COLO829 (cell line): ENCODE measurements around the gene ATF3.
"Not testable (repeated sequence)": the region's sequence is repeated elsewhere in the genome, so short reads cannot be mapped to it uniquely, and the experiment has no call there.

ENCODE experiments used
- DNase-seq: peaks from one replicate; pipeline ENCODE4 v3.0.0; 2012; ENCODE audit warnings: low spot score

The ATF3 gene

DNA sequence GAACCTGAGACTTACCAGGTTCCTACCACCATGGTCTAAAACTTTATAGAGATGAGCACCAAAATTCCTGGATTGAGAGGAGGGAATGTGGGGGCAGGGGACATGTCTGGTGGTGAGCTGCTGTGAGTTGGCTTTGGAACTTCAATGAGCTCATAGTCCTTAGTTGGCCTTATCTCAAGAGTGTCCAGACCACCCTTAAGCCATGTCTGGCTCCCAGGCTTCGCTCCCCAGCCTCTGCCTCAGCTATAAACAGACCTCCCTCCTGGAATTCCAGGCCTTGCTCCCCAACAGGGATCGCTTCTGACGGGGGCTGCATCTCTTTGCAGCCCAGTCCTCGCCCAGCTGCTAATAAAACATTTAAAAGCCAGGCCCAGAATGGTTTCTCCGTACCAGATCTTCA is 19.5 kb downstream of the ATF3 start:
- no peak for DNase-seq

DNA sequence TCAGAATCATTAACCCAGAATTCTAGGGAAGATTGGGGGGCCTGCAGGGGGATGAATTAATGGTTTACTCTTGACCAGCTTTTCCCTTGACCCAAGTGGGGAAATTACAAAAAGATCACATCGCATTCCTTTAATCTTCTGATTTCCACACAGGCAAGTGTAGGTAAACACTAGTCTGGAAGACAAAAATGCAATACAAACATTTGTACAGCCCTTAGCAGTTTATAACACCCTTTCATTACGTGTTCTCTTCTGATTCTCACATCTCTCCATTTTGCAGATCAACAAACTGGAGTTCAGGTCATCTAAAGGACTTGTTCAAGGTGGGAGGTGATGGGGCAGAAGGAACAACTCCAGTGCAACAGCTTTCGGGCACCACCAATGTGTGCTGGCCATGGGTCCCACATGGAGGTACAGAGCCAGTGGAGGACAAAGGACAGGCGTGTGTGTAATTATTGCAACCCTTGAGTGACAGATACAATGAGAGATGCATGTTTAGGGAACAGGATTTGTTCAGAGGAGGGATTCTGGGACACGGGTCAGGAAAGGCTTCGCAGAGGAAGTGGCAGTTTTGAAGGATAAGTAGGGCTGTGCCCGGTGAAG is 20.4 kb downstream of the ATF3 start:
- DNase-seq, result no peak

DNA sequence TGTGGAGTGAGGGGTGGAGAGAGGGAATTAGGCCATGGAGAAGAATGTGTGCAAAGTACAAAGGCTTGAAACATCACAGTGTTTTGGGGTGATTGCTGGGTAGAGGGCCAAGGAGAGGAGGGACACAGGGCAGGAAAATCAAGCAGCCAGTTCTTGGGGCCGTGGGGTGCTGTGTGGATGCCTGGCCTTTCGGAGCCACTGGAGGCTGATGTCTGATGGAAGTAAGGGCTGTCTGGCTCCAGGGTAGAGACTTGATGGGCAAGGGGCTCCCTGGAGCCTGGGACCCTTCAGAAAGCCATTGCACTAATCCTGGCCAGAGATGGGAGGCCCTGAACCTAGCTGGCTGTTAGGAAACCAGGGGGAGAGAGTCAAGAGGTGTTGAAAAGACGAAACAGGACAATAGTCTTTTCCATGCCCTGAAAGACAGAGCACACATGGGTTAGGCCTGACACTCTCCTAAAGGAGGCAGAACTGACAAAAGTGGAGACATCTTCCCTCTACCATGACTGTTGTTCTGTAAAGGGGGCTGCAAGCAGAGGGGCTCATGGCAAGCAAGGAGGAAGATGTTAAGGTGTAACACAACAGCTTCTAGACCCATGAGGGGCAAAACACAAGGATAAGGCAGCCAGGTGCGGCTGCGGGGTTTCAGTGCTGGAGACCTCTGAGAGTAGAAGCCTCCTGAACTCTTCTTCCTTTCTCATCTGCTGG is 21.0 kb downstream of the ATF3 start:
- no peak for DNase-seq

DNA sequence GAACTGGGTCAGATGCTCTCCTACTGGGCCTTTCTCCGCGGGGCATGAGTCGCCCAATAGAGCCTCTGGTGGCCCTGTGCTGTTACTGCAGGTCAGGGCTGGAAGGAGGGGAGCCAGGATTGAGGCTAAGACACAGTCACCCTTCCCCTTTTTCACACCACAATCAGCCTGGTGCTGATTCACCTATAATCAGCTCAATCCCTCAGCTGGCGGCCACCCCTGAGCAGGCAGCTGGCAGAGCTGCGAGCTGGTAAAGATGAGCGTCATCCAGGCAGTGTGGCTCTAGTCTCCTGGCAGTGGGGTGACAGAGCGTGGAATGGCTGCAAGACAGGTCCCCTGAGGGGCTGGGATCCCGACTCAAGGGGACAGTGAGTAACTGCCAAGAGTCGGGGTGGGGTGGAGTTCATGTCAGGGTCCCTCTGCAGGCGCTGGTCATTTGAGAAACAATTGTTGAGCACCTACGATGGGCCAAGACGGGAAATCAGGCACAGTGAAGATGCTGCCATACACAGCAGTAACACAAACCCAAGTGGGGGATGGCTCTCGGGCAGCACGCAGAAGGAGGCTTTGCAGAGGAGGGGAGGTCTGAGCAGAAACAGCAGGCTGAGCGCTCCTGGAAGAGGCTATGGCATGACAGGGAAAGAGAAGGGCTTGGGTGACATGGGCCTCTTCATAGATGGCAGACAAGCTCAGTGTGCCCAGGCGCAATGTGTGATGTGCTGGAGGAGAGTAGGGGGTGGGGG is 21.8 kb downstream of the ATF3 start:
- DNase-seq, result peak; percentile 66

GRCh38 chr1:212633161-212633560 is 24.6 kb downstream of the ATF3 start:
- DNase-seq, result no peak

DNA sequence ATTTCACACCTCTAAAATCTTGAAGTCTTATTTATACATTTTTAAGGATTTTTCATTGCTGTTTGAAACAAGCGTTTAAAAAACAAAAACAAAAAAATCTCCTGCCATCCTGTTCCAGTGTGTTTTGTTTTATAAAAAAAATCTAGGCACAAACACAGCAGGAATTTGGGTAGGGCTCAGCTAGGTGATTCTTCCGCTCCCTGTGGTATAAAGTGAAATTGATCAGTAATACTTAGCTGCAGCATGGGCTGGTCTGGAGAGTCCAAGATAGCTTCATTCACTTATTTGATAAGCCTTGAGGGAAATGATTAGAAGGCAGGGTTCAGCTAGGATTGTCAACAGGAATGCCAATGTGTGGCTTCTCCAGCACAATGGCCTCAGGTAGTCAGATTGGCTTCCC is 25.7 kb downstream of the ATF3 start:
- no peak for DNase-seq

DNA sequence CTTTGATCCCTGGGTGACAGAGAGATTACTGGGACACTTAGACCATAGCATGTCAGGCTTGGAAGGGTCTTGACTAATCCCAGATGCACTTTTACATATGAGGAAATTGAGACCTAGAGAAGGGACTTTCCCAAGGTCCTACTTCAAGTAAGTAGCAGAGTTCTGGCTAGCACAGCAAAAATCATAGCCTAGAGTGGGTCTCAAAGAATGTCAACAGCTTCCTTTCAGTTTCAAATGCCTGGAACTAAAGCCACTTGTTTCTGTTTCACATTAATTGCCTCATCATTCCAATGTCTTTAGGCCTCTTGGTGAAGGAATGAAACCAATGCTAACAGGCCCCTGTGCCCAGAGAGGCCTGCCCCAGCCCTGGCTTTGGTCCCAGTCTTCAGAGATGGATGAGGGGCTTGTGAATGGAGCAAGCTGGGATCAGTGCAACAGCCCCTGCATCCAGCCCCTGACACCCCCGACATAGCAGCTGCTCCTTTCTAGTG is 26.6 kb downstream of the ATF3 start:
- no peak for DNase-seq

DNA sequence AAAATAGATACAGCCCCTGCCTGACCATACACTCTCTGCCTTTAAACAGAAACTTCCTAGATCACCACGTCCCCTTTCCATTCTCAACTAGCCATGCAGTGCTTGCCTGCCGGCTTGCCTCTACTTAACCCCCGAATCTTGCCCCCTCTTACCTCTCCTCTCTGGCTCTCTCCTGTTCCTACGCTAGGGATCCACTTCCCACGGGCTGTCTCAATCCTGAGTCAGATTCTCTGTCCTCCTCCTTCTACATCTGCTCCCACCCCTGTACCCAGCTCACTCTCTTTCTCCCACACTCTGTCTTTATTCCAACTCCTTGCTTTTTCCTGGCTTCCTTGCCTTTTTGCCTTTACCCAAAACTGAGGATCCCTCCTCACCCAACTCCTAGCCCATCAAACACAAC is 29.3 kb downstream of the ATF3 start:
- DNase-seq, result no peak

GRCh38 chr1:212638492-212639151 is 30.1 kb downstream of the ATF3 start:
- no peak for DNase-seq

DNA sequence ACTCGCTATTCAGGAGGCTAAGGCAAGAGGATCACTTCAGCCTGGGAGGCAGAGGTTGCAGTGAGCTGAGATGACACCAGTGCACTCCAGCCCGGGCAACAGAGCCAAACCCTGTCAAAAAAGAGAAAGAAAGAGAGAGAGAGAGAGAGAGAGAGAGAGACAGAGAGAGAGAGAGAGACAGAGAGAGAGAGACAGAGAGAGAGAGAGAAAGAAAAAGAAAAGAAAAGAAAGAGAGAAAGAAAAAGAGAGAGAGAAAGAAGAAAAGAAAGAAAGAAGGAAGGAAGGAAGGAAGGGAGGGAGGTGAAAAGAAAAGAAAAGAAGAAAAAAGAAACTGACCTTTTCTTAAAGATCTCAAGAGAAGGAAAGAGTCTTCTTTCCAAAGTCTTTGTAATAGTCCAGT is 31.0 kb downstream of the ATF3 start:
- DNase-seq, result not testable (repeated sequence)

GRCh38 chr1:212640223-212640878 is 31.8 kb downstream of the ATF3 start:
- no peak for DNase-seq

- no peak for DNase-seq
These were observed 33.4 kb downstream of the ATF3 start for GRCh38 chr1:212641956-212642355.

DNA sequence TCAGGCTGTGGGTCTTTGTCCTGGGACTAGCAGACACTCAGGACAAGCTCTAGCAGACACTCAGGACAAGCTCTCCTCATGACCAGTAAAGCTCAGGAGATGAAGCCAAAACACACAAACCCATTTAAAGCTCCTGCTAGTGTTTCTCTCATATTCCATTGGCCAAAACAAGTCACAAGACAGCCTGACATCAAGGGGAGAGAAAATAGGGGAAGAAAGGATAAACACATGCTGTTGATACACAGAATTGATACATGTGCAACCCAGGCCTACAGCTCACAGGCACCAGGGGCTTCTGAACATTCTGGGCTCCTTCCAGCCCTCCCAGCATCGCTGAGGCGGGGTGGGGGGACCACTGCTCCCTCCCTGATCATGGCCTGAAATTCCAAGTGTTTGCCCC is 35.3 kb downstream of the ATF3 start:
- DNase-seq, result no peak

DNA sequence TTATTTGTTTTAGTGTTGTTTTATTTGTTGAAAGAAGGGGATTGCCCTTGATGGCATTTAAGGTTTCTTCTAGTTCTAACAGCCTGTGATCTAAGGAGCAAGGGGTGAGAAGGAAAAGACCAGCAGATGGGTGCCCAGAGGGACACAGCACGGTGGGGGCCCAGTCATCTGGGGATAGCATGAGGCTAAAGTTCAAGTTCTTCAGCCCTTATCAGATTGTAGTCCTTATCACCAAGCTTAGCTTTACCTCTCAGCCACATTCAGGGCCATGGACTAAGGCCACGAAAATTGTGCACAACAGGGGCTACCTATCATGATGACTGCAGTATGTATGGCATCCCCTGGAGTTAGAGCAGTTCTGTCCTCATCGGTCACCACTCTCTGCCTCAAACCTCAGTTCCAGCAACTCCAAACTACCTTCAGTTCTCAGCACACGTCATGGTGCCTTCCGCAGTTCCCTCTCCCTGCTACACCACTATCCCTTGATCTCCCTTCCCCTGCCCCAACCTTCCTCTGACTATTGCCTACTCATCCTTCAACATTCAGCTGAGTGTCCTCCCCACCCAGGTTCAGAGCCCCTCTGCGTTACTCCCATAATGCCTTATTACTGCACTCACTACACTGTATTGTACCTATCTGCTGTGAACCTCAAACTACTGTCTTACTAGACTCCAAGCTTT is 36.4 kb downstream of the ATF3 start:
- DNase-seq, result no peak

DNA sequence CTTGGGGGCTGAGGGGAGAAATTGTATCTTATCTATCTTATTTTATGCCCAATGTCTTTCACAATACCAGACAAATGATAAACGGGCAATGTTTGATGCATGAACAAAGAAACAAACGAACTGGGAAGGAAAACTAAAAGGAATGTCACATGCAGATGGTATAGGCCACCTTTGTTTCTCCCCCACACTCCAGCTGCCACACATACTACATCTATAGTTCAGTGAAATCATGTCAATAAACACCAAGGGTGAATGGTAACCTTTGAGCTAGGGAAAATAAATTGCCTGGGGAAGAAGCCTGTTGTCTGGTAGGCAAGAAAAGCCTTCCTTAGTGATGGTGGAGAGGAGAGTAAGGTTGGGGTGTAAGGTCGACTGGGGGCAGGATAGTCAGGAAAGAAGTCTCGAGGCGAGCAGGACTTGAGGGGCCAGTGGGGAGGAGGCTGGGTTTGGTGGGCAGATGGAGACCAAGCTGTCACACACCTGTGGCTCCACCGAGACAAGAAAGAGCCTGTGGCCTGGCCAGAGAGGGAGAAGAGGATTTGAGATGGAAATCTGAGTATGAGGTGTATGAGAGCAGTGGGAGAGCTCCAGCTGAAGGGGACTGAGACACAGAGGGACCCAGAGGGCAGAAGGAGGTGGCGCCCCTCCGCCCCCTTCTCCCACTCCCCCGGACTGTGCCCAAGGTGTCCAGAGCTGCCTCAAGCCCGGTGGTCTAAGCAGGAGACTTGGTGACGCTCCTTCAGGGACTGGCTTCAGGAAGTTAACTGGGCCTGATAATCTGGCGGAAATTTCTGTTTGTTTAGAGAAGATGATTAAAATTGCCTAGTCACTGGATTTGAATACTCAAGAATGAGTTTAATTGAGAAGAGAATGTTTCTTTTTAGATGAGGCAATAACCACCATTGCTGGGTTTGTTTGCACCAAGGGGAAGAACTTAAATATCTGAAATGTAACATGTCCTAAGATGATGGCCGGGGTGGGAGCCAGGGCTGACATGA is 37.3 kb downstream of the ATF3 start:
- DNase-seq, result peak; percentile 28

DNA sequence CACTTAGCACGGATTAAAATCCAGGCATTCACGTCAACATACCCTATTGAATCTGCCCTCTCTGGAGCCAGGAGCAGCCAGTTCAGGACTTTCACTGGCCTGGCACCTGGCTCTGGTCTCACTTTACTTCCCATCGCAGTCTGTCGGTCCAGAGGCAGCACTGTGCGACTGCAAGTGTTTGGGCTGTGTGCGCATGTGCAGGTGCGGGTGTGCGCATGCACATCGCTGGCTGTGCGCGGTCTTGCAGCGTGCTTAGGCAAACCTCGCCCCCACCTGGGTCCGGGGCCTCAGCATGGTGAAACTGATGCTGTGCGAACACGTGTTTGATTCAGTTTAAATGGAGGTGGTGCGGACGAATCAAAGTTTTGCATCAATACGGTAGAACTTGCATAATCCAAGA is 38.0 kb downstream of the ATF3 start:
- no peak for DNase-seq

- no peak for DNase-seq
These were observed 38.4 kb downstream of the ATF3 start for GRCh38 chr1:212647004-212647403.

DNA sequence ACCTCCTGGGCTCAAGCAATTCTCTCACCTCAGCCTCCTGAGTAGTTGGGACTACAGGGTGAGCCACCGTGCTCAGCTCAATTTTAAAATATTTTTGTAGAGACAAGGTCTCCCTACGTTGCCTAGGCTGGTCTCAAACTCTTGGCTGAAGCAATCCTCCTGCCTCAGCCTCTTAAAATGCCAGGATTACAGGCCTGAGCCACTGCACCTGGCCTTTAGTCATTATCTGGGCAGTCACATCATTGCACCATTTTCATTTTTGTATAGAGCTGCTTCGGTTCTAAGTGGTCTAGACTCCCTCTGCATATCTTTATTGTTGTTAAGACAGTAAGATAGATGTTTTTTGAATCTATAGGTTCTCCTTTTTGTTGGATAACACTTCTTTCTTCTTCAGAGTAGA is 39.9 kb downstream of the ATF3 start:
- DNase-seq, result no peak

GRCh38 chr1:212649020-212649419 is 40.5 kb downstream of the ATF3 start:
- no peak for DNase-seq

- DNase-seq, result no peak
These were observed 41.7 kb downstream of the ATF3 start for GRCh38 chr1:212650228-212650627.
